NCI-H2029 (cell line): ENCODE results near the gene AIF1L.
A peak's percentile ranks its signal among the peaks of the same experiment; 100 is the strongest.
"Not testable (repeated sequence)": the region's sequence is repeated elsewhere in the genome, so short reads cannot be mapped to it uniquely, and the experiment has no call there.

Experiments
- DNase-seq: peaks from one replicate; lab custom pipeline; 2025; lab: John Stamatoyannopoulos, UW

AIF1L gene

DNA sequence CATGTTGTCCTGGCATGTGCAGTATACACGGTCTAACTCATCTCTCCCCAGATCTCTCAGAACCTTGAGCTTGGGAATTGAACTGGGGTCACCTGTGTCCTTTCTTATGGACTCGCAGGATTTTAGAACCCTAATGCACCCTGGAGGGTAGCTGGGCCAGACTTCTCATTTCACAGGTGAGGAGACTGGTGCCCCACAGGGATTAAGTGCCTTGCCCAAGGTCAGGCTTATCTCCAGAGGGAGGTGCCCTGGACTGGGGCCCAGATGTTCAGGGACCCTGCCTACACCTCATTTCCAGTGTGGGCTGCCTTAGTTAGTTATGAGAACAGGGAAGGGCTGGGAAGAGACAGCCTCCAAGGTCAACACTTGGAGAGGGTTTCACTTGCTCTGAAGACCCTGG, 25.0 kb downstream of the AIF1L start:
- no peak for DNase-seq

DNA sequence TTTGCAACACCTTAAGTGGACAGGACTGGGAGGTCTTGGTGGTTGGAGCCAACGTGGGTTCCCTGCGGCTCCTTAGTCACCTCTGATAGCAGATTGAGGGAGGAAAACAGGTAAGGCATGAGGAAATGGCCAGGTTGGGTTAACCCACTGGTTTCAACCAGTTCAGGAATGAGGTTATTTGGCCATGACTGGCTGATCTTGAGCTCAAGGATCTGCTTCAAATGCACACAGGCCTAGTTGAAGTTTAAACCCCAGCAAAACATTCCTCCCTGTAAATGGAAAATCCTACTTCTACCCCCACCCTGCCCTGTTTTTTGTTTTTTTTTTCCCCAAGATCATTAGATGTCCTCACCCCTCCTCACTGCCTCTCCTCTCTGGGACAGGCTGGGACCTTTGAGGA, 25.8 kb downstream of the AIF1L start:
- no peak for DNase-seq

GRCh38 chr9:131125038-131125287, 28.6 kb downstream of the AIF1L start:
- DNase-seq: no peak

DNA sequence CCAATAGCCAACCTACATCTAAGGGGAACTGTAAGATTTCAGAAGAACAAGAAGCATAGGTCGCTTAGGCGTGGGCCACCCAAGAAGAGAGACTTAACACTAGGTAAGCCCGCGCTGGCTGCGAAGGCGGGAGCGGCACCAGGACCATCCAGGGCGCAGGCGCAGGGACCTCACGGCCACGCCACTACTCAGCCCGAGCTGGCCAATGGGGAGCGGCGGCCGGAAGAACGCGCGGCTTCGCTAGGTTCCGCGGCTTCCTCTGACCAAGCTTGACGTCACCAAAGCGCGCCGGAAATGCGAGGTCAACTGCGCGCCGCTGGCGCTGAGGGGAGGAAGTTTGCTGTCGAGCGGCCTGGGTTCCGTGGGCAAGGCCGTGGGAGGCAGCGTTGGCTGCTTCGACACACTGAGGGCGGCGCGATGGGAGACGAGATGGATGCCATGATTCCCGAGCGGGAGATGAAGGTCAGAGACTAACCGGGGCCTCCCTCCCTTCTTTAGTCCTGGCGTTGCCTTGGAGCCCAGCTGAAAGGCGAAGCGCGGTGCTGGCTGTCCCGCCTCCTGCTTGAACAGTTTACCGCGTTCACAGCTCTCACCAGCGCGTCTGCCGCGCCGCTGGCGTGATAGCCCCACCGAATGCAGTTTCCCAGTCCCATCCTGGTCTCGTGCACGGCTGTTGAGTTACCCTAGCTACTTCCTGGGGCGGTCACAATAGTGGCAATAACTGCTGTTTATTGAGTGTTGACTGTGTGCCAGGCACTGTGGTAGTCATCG, 29.1 kb downstream of the AIF1L start, which contains the start of gene NUP214:
TSS of gene NUP214 (plus strand) at position 299 of the 771 bp plus-strand sequence. CDS start at position 418, 119 bp downstream.
- peak; percentile 98 for DNase-seq

DNA sequence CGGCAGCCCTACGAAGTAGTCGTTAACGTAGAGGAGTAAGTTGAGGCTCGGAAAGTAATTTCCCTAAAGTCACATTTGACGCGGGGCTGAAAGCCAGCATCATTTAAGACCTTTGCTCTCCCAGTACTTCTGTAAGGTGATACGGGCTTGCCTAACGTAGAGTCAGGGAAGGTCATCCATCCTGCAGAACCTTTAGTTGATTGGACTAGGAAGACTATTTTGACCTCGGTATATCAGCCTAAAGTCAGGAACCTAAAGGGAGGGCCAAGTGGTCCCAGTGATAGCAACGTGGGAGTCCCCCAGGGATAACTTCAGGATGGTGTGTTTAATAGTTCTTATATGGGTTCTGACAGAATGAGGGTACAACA, 29.7 kb downstream of the AIF1L start:
- no peak for DNase-seq

- no peak for DNase-seq
Observed at GRCh38 chr9:131129183-131129582, 32.9 kb downstream of the AIF1L start.

DNA sequence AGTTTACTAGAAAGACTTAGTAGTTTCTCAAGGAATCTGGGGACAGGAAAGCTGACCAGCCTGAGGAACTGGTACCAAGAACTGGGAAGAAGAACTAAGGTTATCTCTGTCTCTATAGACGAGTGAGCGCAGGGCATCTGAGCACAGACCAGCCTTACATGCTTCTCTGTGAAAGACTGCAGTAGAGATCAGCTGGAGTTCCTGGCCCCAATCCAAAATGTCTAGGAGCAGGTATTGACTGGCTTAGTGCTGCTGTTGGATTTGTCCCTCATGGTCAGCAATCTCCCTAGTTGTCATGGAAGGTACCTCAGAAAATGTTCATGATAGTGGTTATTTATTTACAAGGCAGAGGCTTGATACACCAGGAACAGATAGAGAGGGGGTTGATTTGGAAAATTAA, 42.3 kb downstream of the AIF1L start:
- DNase-seq: peak; percentile 13

DNA sequence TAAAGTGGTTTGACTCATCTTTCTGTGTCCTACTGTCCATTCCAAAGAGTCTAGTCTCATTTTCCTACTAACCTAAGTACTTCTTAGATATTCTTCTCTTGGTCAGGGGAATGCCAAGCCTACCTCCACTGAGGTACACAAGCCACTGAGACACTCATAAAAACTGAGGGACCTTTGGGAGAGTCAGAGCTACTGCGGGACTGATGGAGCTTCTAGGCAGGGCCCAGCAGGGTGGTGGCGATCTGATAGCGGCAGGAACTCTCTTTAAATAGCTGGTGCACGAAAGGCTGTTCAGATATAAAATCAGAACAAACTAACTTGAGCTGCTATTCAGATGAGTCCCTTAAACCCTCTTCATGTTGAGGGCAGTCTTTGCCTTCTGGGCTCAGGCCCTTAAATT, 43.8 kb downstream of the AIF1L start:
- no peak for DNase-seq

GRCh38 chr9:131140550-131140949, 44.2 kb downstream of the AIF1L start:
- DNase-seq: no peak

GRCh38 chr9:131142160-131142559, 45.8 kb downstream of the AIF1L start:
- DNase-seq: no peak

DNA sequence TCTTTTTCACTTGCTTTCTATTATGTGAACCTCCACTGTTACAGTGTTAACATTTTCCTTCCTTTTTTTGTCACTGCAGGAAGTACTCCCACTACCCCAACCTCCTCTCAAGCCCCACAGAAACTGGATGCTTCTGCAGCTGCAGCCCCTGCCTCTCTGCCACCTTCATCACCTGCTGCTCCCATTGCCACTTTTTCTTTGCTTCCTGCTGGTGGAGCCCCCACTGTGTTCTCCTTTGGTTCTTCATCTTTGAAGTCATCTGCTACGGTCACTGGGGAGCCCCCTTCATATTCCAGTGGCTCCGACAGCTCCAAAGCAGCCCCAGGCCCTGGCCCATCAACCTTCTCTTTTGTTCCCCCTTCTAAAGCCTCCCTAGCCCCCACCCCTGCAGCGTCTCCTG, 47.9 kb downstream of the AIF1L start:
- no peak for DNase-seq

DNA sequence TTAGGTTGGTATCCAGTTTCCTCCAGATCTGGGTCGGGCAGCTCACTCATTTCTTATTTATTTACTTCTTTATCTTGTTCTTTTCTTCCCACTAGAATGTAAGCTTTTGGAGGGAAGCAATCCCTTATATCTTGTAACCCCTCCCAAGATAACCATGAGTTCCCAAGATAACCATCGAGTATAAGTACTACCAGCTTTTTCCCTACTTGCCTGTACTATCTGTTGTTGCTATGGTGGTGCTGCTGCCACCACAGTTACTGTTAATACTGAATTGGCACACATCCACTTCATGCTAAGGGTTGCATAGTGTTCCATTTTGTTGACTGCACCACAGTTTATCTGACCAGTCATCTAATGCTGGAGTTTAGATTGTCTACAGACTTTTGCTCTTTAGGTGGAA, 48.9 kb downstream of the AIF1L start:
- DNase-seq: no peak

GRCh38 chr9:131146186-131146585, 49.9 kb downstream of the AIF1L start:
- no peak for DNase-seq

DNA sequence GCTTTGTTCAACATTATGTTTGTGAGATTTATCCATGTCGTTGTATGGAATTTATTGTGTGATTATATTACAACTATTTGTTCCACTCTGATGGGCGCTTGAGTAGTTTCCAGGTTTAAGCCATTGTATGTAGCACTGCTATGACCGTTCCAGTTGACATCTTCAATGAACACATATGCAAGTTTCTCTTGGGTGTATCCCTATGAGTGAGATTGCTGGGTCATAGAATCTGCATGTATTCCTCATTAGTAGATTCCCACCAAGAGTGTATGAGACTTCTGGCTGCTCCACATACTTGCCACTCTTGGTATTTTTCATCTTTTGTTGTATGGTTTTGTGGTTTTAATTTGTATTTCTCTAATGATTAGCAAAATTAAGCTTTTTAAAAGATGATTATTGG, 51.9 kb downstream of the AIF1L start:
- no peak for DNase-seq

DNA sequence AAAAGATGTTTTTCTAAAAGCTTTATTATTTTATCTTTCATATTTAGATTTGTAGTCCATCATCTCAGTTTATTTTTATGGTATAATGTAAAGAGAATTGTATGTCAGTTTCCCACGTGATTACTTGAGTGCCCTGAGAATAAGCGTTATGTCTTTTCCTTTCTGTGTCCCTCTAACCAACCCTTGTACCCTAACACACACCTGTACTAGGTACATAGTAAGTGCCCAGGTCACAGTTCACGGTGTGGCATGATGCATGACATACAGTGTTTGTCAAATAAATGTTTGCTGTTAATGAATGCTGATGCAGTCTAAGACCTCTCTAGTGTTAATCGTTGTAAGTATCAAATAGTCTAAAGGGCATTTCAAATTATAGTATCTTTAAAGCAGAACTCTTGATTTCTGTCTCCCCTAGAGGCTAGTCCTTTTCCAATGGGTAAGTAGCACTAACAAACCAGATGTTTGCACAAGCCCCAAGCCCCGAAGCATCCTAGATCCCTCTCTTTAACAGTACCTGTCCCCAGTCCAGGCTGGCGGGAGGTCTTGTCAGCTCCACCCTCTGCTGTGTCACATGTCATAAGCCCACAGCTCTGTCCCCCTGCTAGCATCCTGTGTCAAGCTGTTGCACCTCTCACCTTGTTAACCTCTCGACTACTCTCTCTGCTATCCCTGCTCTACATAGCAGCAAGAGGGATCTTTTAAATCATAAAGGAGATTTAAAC, 52.8 kb downstream of the AIF1L start:
- DNase-seq: no peak

DNA sequence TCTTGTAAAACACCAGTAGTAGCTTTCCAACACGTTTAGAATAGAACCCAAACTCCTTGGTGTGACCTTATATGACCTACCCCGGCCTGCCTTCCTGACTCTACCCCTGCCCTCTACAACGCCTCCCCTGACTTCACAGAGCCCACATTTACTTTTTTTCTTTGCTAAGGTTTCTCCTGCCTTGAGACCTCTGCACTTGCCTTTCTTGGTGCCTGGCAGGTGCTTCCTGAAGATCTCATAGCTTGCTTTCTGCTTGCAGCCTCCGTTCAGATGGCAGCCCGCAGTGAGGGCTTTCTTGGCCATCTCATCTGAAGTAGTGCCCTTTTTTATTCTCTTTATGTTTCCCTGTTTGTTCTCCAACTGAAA, 53.3 kb downstream of the AIF1L start:
- DNase-seq: no peak

DNA sequence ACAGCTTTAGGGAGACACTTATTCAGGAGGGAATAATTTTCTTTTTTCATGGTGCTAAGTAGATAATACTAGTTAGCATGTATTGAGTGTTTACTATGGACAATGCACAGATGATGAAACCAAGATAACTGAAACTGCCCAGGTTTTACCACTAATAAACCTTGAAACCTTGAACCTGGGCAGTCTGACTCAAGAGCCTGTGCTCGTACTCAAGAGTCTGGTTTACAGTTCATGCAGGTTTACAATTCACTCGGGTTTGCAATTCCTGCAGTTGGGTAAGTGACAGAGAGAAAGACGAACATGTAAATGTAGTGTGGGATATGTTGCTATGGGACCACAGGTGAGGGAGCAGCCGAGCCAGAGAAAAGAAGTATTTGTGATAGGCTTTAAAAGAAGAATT, 57.3 kb downstream of the AIF1L start:
- DNase-seq: no peak

DNA sequence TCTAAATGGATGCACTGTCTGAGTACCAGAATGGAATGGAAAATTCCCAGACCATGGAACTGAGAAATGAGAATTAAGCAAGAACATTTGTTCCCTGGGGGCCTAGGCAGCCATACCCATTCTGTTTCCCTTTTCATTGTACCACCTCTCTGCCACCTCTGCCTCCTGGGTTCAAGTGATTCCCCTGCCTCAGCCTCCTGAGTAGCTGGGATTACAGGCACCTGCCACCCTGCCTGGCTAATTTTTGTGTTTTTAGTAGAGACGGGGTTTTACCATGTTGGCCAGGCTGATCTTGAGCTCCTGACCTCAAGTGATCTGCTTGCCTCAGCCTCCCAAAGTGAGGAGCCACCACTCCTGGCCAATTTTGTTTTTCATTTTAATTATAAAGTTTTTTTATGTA, 62.3 kb downstream of the AIF1L start:
- DNase-seq: not testable (repeated sequence)

- DNase-seq: no peak
Observed at GRCh38 chr9:131160416-131161112, 64.2 kb downstream of the AIF1L start.

- DNase-seq: no peak
Observed at GRCh38 chr9:131161585-131161984, 65.3 kb downstream of the AIF1L start.

DNA sequence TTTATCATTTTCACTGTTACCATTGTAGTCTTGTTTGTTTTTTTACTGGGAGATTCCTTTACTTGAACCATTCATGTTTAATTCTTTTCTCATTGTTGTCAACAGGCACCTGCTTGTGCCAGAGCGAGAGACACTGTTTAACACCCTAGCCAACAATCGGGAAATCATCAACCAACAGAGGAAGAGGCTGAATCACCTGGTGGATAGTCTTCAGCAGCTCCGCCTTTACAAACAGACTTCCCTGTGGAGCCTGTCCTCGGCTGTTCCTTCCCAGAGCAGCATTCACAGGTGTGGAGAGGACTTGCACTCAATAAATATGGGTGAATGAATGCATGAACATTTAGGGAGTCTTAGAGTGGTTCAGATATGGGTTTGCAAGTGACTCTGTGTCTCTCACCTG, 66.6 kb downstream of the AIF1L start:
- DNase-seq: no peak

DNA sequence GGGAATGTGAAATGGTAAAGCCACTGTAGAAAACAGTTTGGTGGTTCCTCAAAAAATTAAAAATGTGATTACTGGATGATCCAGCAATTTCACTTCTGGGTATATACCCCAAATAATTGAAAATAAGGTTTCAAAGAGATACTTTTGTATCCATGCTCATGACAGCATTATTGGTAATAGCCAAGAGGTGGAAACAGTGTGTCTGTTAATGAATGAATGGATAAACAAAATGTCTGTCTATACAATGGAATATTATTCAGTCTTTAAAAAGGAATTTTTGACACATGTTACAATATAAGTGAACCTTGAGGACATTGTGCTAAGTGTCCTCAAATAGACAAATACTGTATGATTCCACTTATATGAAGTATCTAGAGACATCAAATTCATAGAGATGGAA, 69.2 kb downstream of the AIF1L start:
- no peak for DNase-seq

- peak; percentile 46 for DNase-seq
Observed at GRCh38 chr9:131167146-131167692, 70.9 kb downstream of the AIF1L start.
